ENCODE measurements around the gene FBXW11.

FBXW11 gene

GRCh38 chr5:172006321-172007174 is at the start of gene FBXW11:
Gene FBXW11, minus strand, starts transcription at chr5:172006638. Its CDS starts 136 bp downstream, at chr5:172006502.
- H3K4me3 ChIP-seq (ENCODE audit: low read depth, low read length), result peak within 1 kb of the TSS; percentile 96
- no peak for TF ChIP-seq CTCF (IDR thresholded peaks at IDR 0.05; ENCODE audit: control insufficient read depth, extremely low read depth, insufficient read depth)
- DNase-seq (ENCODE audit: low read depth), result peak; percentile 92

- no peak for TF ChIP-seq CTCF (IDR thresholded peaks at IDR 0.05; ENCODE audit: control insufficient read depth, extremely low read depth, insufficient read depth)
- no peak for DNase-seq (ENCODE audit: low read depth)
- H3K4me3 ChIP-seq (ENCODE audit: low read depth, low read length), result no peak overlapping the region
These were observed 49.6 kb upstream of the FBXW11 start for GRCh38 chr5:172055996-172056395.

GRCh38 chr5:172055421-172055820 is 49.0 kb upstream of the FBXW11 start:
- no peak for DNase-seq (ENCODE audit: low read depth)
- no peak overlapping the region for H3K4me3 ChIP-seq (ENCODE audit: low read depth, low read length)
- no peak for TF ChIP-seq CTCF (IDR thresholded peaks at IDR 0.05; ENCODE audit: control insufficient read depth, extremely low read depth, insufficient read depth)

GRCh38 chr5:172054611-172055153 is 48.2 kb upstream of the FBXW11 start:
- no peak for TF ChIP-seq CTCF (IDR thresholded peaks at IDR 0.05; ENCODE audit: control insufficient read depth, extremely low read depth, insufficient read depth)
- H3K4me3 ChIP-seq (ENCODE audit: low read depth, low read length), result no peak overlapping the region
- DNase-seq (ENCODE audit: low read depth), result no peak

DNA sequence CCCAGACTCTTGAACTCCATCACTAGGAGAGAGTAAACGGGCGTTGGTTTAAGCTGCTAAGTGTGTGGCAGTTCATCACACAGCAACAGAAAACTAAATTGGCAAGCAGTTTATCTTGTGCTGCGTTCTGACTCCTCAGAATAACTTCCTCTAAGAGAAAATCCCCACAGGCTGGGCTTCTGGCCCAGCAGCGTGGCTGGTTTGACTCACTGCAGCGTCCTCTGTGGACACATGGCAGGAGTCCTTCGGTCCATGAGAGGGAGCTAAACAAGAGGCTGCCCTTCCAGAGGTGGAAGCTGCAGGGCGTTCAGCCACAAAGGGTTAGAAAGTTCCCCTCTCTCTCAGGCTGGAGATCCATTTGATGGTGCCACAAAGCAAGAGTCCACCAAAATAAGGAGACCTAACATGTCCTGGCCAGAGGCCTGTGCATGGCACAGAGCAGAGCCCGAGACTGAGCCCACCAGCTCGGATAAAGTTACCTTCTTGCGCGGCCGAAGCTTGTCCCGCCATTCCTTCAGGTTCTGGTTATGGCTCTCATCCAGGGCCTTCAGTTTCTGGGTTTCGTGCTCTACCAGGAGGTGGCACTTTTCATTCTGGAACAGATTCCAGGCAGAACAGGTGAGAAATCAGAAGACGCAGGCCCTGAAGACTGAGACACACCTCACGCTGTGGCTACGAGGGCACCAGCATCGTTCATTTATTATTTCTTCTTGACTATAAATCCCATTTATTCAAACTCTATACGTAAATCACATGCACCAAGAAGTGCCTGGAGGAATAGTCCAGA is 46.2 kb upstream of the FBXW11 start:
- no peak for DNase-seq (ENCODE audit: low read depth)
- peak; percentile 27; the same call in 1 of the 2 replicates for TF ChIP-seq CTCF (IDR thresholded peaks at IDR 0.05; ENCODE audit: control insufficient read depth, extremely low read depth, insufficient read depth)
- H3K4me3 ChIP-seq (ENCODE audit: low read depth, low read length), result no peak overlapping the region

GRCh38 chr5:172051643-172052339 is 45.4 kb upstream of the FBXW11 start:
- TF ChIP-seq CTCF (IDR thresholded peaks at IDR 0.05; ENCODE audit: control insufficient read depth, extremely low read depth, insufficient read depth), result no peak
- no peak overlapping the region for H3K4me3 ChIP-seq (ENCODE audit: low read depth, low read length)
- no peak for DNase-seq (ENCODE audit: low read depth)

Data from LNCaP clone FGC (cell line).